ENCODE data around the gene SPRY1. TPM values are rescaled to one million over a fixed set of nuclear protein-coding genes. Genes with fewer than 3 reads are reported as not detected.
A peak's percentile ranks its signal among the peaks of the same experiment; 100 is the strongest.

Gene SPRY1
- total and polyA plus RNA-seq, 2 donors from 2014 or later: 18.3 to 134 TPM

GRCh38 chr4:123438031-123438430 lies 41.4 kb downstream of the SPRY1 start:
- no peaks in the 10 kb centered on the region for H3K36me3 ChIP-seq (ENCODE audit: control insufficient read depth in 2 of 3, insufficient read depth in 3 of 3, low read length in 3 of 3)
- no peaks in the 10 kb centered on the region for H3K27me3 ChIP-seq (ENCODE audit: control insufficient read depth, insufficient read depth, low read length)
- peaks cover 0 to 2% (median under 1%) of the 10 kb centered on the region in 3 donors for H3K4me1 ChIP-seq (ENCODE audit: control insufficient read depth in 2 of 3, insufficient read depth in 2 of 3, low read depth in 1 of 3, low read length in 3 of 3)
- no peak overlapping the region for H3K27ac ChIP-seq (ENCODE audit: low read depth in 2 of 2, low read length in 2 of 2)
- FAIRE-seq: no peak
- no peak overlapping the region for H3K9ac ChIP-seq (ENCODE audit: low read length in 3 of 3)
- intact Hi-C loops (cut with DNase I): no loop called here
- TF ChIP-seq CTCF (IDR thresholded peaks at IDR 0.05; ENCODE audit: borderline replicate concordance, extremely low read depth, insufficient read depth): no peak
- no peak for DNase-seq
- no peak overlapping the region for H3K4me3 ChIP-seq (ENCODE audit: low read length in 3 of 3)
- H3K9me3 ChIP-seq (ENCODE audit: control insufficient read depth in 2 of 3, insufficient read depth in 1 of 3, low read length in 3 of 3): no peaks in the 10 kb centered on the region

- intact Hi-C loops (cut with DNase I): no loop called here
- H3K27ac ChIP-seq (ENCODE audit: low read depth in 2 of 2, low read length in 2 of 2): no peak overlapping the region
- H3K4me3 ChIP-seq (ENCODE audit: low read length in 3 of 3): peak overlapping the region in 1 of 3 donors; percentile 13
- no peaks in the 10 kb centered on the region for H3K36me3 ChIP-seq (ENCODE audit: control insufficient read depth in 2 of 3, insufficient read depth in 3 of 3, low read length in 3 of 3)
- no peaks in the 10 kb centered on the region for H3K27me3 ChIP-seq (ENCODE audit: control insufficient read depth, insufficient read depth, low read length)
- TF ChIP-seq CTCF (IDR thresholded peaks at IDR 0.05; ENCODE audit: borderline replicate concordance, extremely low read depth, insufficient read depth): no peak
- FAIRE-seq (no peak), DNase-seq (peak in 1 of 5 donors; percentile 52)
- no peaks in the 10 kb centered on the region for H3K9me3 ChIP-seq (ENCODE audit: control insufficient read depth in 2 of 3, insufficient read depth in 1 of 3, low read length in 3 of 3)
- H3K9ac ChIP-seq (ENCODE audit: low read length in 3 of 3): peak overlapping the region in 1 of 3 donors; percentile 63
- H3K4me1 ChIP-seq (ENCODE audit: control insufficient read depth in 2 of 3, insufficient read depth in 2 of 3, low read depth in 1 of 3, low read length in 3 of 3): peaks cover 0 to 5% (median 3%) of the 10 kb centered on the region in 3 donors
Measured at GRCh38 chr4:123443401-123444289, 47.0 kb downstream of the SPRY1 start.

- Histone ChIP-seq H3K9ac (ENCODE audit: low read length in 3 of 3) (peak overlapping the region in 1 of 3 donors; percentile 63), H3K27me3 (ENCODE audit: control insufficient read depth, insufficient read depth, low read length) (no peaks in the 10 kb centered on the region), H3K4me1 (ENCODE audit: control insufficient read depth in 2 of 3, insufficient read depth in 2 of 3, low read depth in 1 of 3, low read length in 3 of 3) (peaks cover 0 to 5% (median 3%) of the 10 kb centered on the region in 3 donors), H3K9me3 (ENCODE audit: control insufficient read depth in 2 of 3, insufficient read depth in 1 of 3, low read length in 3 of 3) (no peaks in the 10 kb centered on the region), H3K4me3 (ENCODE audit: low read length in 3 of 3) (peak overlapping the region in 1 of 3 donors; percentile 13), H3K36me3 (ENCODE audit: control insufficient read depth in 2 of 3, insufficient read depth in 3 of 3, low read length in 3 of 3) (no peaks in the 10 kb centered on the region), H3K27ac (ENCODE audit: low read depth in 2 of 2, low read length in 2 of 2) (no peak overlapping the region)
- DNase-seq (peak; percentile 72 to 94 (median 90)), FAIRE-seq (no peak)
- TF ChIP-seq CTCF (IDR thresholded peaks at IDR 0.05; ENCODE audit: borderline replicate concordance, extremely low read depth, insufficient read depth): no peak
- intact Hi-C loops (cut with DNase I): no loop called here
Measured at GRCh38 chr4:123444290-123444731, 47.7 kb downstream of the SPRY1 start.
